GM19372 (cell line): ENCODE measurements around the gene FILIP1L.

Source experiments
- ATAC-seq: cut with Tn5 transposase; IDR thresholded peaks from one replicate; pipeline ENCODE4 v1.9.1; 2021; ENCODE audit warnings: mild to moderate bottlenecking, low read depth, moderate library complexity; ENCODE audit not compliant: unreplicated experiment

The FILIP1L gene

DNA sequence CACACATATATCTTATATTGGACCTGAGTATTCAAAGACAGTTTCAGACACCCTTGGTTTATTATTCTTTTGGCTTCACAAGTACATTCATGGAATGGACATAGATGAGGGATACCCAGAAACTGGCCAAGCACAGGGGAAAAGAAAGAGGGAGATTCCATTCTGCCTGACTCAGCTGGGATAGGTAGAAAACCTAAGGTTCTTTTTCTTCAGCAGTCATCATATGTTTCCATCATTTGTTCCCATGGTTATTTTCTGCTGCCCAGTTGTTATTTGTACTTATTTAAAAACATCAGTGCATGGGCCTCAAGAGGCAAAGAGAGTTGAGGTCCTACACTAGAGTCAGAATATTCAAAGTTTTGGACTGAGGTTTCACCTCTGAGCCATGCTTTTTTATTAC lies 91.8 kb downstream of the FILIP1L start:
- no peak for ATAC-seq

DNA sequence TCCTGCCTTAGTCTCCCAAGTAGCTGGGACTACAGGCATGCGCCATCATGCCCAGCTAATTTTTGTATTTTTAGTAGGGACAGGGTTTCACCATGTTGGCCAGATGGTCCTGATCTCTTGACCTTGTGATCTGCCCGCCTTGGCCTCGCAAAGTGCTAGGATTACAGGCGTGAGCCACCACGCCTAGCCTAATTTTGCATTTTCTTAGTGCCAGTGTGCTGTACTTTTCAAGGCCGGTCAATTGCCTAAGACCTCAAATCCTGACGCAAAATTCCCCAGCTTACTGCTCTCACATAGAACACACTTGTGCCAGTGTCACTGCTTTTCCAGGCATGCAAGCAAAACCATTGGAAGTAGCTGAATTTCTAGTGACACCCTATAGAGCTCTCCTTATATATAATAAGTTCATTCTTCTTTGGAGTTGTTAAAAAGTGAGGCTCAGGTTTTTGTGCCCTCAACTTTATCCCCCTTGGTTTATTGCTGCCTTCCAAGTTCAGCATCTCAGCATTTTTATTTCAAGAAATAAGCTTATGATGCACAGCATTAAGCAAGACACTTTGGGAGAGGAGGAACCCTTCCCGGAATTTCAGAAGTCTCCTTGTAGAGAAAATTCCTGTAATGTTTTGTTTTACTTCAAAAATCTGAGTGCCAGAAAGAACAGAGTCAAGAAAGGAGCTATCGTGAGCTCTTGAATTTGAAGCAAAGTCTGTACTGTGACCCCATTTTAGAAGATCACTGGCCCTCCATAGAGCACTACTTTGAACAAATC lies 93.2 kb downstream of the FILIP1L start:
- ATAC-seq, result no peak

DNA sequence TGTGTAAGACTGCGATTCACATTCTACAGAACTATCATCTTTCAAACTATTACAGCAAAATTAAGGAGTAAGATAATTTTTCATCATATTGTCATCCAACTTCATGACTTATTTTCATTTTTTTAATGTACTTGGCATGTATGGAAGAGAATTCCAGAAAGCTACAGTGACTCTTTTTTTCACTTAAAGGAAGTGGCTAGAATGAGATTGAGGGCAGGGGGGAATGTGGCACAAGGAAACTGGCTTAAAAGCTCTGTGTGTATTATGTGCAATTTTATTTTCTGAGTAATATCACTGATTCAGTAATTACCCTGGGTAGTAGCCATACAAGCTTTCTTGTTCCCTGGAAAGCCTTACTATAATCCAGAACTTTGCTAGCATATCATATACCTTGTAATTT lies 94.6 kb downstream of the FILIP1L start:
- no peak for ATAC-seq

DNA sequence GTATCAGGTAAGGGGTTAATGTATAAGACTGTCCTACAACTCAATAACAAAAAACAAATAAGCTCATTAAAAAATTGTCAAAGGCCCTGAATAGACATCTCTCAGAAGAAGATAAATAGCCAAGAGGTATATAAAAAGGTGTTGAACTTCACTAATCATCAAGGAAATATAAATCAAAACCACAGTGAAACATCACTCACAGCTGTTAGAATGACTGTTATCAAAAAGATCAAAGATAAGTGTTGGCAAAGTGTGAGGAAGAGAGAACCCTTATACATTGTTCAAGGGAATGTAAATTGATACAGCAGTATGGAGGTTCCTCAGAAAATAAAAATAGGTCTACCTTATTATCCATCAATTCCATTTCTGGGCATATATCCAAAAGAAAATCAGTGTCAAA lies 95.5 kb downstream of the FILIP1L start:
- no peak for ATAC-seq

DNA sequence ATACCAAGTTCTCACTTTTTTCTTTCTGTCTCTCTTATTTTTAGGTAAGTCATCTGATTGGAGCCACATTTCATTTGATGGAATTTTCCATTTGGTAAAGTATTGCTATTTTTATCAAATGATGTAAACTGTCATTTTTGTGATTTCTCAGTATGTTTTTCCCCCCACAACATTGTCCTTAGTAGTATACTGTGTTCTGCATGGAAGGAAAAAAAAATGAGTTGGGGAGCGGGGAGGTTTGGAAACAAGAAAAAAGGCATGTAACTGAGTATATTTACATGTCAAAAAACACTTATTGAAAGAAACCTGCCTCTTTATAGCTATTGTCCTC lies 104.2 kb downstream of the FILIP1L start:
- no peak for ATAC-seq

DNA sequence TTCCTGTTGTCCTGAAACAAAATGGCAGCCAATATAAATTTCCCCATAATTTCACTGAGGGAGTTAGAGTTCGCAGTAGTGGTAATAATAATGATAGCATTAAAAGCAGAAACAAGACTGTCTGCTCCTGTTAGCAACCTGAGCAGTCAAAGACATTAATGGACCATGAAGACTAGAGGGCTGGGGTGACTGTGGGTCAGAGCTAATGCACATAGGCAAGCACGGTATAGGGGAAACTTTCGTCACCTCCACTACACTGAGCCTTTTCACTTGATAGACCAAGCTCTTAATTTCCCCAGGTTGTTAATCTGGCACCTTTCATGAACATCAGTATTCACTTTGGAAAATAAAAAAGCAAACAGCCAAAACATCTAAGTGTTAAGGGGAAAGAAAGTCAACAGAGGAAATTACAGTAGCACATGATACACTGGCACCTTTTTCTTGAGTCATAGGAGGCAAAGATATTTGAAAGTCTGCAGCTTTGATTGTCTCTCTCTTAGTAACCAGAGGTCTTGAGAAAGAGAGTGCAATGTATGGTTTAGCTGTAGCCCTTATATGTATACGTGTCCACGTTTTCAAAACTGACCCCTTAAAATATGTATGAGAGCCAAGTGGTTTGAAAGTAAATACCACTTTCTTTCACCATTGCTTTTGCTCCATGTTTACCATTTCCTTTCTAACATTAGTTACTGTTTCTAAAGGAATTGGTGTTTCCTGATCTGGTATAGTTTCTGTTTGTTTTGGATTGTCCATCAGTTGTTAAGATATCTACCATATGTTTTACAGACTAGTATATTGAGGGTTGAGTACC lies 104.8 kb downstream of the FILIP1L start:
- ATAC-seq, result no peak

DNA sequence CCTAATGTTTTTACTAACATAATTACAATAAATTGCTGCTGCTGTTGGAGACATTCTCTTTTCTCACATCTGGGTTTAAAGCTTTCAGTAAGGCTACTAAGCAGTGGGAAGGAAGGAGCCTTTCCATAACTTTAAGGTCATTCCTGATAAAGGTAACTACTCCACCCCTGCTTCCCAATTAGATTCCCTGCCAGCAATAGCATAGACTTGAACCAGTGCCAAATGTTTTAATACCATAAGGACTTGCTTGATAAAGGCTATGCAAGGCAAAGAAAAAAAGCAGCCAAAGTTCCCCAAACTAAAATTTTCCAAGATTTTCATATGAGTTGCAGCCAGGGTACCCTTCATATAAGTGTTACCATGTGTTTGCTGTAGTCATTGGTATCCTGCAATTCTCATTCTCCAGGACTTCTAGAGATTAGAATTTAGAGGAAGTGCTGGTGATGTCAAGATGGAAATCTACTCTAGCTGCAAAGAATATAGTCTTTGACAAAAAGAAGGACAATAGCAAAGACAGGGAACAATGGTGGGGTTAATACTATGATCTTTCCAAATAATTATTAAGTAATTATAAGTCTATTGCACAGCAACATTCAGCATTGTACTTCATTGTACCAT lies 106.1 kb downstream of the FILIP1L start:
- ATAC-seq, result no peak

DNA sequence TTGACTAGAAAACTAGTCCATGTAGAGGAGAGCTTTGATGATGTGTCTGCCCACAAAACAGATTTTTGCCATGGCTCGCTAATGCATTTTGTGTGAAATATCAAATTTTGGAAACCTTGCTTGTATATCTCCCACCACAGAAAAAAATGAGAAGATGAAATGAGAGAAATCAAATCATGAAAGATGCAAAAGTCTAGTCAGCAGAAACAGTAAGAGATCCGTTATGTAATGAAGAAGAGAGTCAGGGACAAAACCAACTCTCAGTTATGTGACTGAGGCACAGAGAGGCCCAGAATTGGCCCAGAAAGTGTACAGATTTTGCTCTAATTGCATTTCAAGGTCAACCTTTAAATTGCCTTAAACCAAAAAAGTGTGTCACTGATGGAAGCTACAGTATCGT lies 107.0 kb downstream of the FILIP1L start:
- no peak for ATAC-seq

DNA sequence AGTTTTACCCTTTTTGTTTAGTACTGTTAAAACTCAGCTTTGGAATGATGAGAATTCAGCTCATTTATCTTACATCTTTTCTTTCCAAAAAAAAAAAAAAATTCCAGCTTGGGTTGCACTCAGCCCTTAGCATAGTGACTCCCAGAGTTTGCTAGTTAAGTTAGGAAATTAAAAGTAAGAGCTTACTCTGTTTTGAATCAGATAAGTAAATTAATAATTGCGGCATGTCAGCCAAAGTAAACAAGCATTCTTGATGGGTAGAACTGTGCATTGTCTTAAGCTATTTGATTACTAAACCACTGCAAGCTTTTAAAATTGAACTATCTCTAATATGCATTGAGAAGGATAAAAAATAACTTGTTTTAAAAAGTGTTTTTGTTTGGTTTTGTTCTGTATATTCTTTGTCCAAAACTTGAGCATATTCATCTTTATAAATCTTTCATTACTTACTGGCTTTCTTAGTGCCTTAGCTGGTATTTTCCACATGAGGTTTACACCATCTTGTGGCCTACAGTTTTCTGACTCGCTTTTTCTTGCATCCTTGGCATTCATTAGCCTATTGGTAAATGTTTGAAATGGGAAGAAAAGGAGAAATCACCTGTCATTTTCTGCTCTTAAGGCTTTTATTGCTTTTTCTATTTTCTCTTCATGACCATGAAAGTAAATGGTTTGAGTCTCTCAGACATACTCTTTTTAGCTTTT lies 107.6 kb downstream of the FILIP1L start:
- ATAC-seq, result no peak

DNA sequence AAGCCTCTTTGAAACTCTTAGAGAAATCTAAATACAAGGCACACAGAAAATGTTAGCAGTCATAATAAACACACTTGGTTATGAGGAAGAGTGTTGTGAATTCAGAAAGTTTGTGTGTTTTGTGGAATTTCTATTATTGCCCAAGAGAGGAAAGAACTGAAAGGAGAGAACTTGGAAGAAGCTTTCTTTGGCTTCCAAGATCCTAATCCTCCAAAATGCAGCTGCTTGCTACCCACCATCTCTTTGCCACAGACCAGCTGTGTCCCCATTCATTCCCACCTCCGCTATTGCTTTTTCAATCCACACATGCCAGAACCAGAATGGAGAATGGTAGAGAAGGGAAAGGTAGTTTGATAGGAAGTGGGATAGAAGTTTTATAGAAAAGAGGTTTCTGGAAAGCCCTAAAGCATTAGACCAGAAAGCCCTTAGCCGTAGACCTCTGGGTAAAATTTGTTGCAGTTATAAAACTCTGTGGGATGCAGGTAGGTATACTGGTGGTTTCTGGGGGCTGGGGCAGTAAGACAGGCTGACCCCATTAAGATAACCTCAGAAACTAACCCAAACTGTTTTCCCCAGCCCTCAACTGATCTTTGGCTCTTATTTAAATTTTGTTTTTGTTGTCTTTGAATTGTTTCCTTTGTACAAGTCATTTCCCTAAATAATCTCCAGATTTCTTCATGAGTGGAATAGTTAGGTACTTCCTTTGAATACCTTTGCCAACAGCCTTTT lies 108.5 kb downstream of the FILIP1L start:
- ATAC-seq, result no peak

DNA sequence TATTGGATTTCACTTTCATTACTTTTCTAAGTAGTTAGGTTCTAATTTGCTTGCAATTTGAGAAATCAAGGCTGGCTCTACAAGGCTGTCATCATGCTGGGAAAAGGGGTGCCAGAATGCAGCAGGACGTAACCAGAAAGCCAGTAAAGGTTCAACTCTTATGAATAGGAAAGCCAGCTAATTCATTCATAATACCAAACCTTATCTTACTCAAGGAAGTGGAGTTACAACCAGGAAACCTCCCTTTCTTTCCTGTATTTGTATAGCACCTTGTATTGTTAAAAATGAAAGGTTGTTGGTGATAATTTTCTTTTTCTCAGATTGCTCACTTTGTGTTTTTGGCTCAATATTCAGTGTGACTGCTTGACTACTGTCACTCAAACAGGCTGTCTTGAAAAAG lies 109.4 kb downstream of the FILIP1L start:
- no peak for ATAC-seq

DNA sequence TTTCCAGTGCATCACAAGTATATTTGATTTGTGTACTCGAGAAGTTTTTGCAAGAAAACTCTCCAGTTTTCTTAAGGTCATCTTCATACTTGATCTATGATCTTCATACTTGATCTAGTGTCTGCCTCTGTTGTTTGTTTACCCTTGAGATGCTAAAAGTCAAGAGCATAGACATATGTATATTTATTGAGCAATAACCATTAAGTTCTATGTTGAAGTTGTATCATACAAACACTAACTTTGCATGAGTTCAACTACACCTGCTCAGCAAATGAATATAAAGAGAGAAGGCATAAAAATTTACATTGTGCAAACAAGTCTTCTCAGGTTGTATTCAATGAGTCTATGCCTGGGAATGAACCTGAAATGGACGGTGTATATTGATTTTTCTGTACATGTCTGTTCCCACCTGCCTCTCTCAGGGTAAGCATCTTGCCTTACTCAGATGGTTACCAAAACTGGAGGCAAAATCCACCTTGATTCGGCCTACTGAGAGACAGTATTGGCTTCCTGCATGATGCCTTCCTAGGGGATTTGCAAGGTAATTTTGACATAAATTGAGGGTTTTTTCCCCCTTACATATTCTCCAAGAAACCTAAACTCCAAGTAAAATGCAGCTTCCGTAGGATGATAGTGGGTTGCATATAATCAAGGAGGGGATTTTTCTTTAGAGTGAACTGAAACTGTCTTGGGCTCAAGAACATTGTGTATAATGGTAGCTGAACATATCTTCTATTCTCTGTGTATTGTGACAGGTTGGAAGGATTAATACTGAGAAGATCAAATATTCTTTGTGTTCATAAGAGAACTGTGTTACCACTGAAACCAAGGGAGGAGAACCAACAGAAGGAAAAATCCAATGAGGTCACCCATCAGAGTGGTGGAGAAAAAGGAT lies 110.4 kb downstream of the FILIP1L start:
- no peak for ATAC-seq

DNA sequence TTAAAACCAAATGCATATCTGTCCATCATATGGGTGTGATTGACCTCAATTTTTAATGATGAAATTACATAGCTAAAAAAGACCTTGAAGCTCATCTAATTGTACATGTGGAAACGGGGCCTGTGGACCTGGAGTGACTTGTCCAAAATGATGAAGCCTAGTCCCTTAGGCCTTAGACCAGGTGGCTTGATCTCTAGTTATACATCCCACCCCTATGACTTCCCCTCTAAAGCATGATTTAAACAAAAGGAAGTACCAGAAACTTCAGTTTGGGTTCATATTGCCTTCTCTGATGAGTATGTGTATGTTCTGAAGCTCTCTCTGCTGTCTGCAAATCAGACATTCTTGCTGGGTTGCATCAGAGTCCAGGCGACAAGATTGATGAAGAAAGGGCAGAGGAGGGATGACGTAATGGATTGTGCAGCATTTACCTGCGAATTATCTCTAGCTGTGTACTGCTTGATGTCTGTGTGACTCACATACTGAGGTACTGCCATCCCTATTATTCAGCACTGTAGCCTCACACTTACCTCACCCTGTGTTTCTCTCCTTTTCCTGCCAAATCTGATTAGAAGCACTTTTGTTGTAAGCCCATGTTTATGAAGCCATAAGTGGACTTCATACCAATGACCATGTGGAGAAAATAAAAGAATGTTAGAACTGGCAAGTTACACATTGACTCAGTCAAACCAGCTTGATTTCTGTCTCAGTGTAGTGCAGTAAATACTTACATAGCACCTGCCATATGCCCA lies 111.5 kb downstream of the FILIP1L start:
- no peak for ATAC-seq

DNA sequence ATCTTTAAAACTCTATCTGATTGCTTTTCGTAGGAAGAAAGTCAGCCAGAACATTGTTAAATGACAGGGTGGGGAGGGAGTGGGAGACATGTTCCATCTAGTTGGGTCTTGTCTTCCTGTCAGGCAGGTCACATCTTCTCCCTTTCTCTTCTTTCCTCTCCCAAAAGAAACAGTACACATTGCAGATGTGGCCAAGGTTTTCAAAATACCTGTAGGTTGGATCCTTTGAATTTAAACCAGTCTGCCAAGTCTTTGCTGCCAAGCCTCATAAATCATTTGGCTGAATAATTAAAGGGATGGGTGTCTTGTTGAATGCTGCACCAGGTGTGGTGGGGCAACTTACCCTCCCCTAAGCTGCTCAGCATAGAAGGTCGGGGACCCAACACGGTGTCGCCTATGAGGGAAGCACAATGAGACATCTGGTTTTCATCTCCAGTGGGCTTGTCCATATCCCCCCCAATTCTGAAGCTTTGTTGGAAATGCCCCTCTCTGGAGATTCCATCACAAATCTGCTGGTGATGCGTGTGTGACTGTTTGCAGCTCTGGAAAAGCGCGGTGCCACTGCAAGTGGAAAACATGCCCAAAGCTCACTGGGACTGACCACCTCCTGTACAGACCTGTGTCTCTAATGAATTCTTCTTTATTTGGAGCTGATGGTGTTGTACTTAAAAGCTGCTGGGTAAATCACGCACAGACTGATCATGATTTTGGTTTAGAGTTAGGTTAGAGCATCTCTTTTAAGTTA lies 112.6 kb downstream of the FILIP1L start:
- no peak for ATAC-seq

DNA sequence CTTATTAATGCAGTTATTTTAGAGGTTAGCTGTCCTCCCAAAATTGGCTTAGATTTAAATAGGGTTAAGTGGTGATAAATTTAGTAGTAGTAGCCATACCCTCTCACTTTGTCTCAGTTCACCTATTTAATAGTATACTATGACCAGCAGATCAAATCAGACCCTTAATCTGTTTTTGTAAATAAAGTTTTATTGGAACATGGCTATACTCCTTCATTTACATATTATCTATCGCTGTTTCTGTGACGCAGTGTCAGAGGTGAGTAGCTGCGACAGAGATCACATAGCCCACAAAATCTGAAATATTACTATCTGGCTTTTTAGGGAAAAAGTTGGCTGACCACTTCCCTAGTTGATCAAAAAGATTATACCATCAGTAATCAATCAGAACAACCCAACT lies 113.2 kb downstream of the FILIP1L start:
- ATAC-seq, result no peak

DNA sequence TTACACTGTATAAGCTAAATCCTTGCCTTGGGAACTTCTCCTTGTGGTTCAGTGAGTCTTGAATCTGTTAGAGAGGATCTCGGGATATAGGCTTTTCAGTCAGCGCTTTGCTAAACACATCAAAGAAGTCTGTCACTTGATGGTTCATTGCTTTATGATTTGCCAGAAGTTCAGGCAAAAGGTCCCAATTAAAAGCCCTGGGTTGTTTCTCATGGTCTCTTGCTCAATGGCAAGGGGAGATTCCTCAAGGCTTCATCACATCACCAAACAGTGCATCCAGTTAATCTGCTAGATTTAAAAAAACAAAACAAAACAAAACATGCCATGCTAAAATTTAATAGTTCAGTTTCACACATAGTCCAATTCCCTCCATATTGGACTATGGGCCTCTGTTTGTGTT lies 114.8 kb downstream of the FILIP1L start:
- no peak for ATAC-seq

DNA sequence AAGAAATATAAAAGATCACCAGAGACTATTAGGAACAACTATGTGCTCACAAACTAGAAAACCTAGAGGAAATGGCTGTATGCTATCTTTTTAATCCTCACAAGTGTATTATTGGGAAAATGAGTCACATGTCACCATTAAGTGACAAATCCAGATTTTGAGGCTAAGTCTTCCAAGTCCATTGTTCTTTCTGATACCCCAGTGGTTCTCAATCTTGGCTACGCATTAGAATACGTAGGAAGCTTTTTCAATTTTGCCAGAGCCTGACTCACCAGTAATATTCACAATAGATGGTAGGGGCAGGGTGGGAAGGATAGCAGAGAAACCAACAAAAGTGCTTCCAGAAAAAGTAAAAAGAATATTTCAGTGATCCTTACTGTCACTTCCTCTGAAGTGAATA lies 117.0 kb downstream of the FILIP1L start:
- ATAC-seq, result no peak

DNA sequence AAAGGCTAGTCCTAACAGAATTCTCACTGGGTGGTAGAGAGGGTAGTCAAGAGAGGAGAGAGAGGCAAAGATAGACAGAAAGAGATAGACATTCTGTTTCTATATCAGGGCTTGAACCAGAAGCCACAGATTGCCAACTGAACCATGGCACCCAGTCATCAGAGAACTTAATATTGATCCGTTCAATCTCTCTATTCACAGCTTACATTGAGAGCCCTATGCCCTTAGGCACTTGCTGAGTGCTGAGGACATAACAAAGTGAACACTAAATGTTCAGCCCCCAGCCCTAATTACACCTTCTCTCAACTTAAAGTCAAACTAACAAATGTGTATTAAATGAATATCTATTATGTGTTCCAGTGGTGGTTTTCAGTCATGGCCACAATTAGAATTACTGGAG lies 124.1 kb downstream of the FILIP1L start:
- no peak for ATAC-seq
